Astrocyte (in vitro differentiated cells and primary cell): ENCODE data around the gene TTC34. TPM values are rescaled to one million over a fixed set of nuclear protein-coding genes. Genes with fewer than 3 reads are reported as not detected.

Experiments used
- DNase-seq: peaks from one replicate; pipeline ENCODE4 v3.0.0-alpha.2; 2010; ENCODE audit warnings: low read depth
- FAIRE-seq: peaks from 2 replicates; lab custom pipeline; 2011; peaks lifted over from hg19 to GRCh38; lab: Jason Lieb, UNC
- H2AFZ ChIP-seq: 2 replicates; pipeline ENCODE4 v1.6.0; 2012; ENCODE audit warnings: low read depth, low read length, inconsistent platforms
- H3K27ac ChIP-seq: 2 replicates; pipeline ENCODE4 v1.5.1; 2011; ENCODE audit warnings: low read depth, low read length, inconsistent platforms
- H3K27me3 ChIP-seq: 2 replicates; pipeline ENCODE4 v1.6.0; 2011; ENCODE audit warnings: low read length, inconsistent platforms; ENCODE audit not compliant: insufficient read depth
- H3K36me3 ChIP-seq: 2 replicates; pipeline ENCODE4 v1.5.1; 2011; ENCODE audit warnings: low read length, inconsistent platforms; ENCODE audit not compliant: insufficient read depth
- H3K4me1 ChIP-seq: 2 replicates; pipeline ENCODE4 v1.5.1; 2011; ENCODE audit warnings: low read length, inconsistent platforms; ENCODE audit not compliant: insufficient read depth
- H3K4me2 ChIP-seq: 2 replicates; pipeline ENCODE4 v1.6.0; 2012; ENCODE audit warnings: low read length, inconsistent platforms
- H3K4me3 ChIP-seq: 2 replicates; pipeline ENCODE4 v1.5.1; 2011; ENCODE audit warnings: low read depth, mild to moderate bottlenecking, low read length, inconsistent platforms; ENCODE audit not compliant: insufficient read depth
- H3K79me2 ChIP-seq: 2 replicates; pipeline ENCODE4 v1.6.0; 2012; ENCODE audit warnings: mild to moderate bottlenecking, low read length, inconsistent platforms; ENCODE audit not compliant: insufficient read depth
- H3K9ac ChIP-seq: 2 replicates; pipeline ENCODE4 v1.6.0; 2012; ENCODE audit warnings: mild to moderate bottlenecking, low read length, inconsistent platforms
- H3K9me3 ChIP-seq: 2 replicates; pipeline ENCODE4 v1.5.1; 2012; ENCODE audit warnings: low read depth, mild to moderate bottlenecking, low read length, inconsistent platforms; ENCODE audit not compliant: insufficient read depth
- H4K20me1 ChIP-seq: 2 replicates; pipeline ENCODE4 v1.6.0; 2012; ENCODE audit warnings: low read length, inconsistent platforms; ENCODE audit not compliant: insufficient read depth
- H3K27ac Mint-ChIP-seq: one replicate; pipeline ENCODE4 v1.8.0; 2021; ENCODE audit warnings: mild to moderate bottlenecking, mixed read lengths; ENCODE audit not compliant: unreplicated experiment
- H3K27me3 Mint-ChIP-seq: one replicate; pipeline ENCODE4 v1.8.0; 2021; ENCODE audit warnings: low read depth, mixed read lengths; ENCODE audit not compliant: unreplicated experiment
- H3K36me3 Mint-ChIP-seq: one replicate; pipeline ENCODE4 v1.8.0; 2021; ENCODE audit warnings: low read depth, mixed read lengths; ENCODE audit not compliant: unreplicated experiment
- H3K4me1 Mint-ChIP-seq: one replicate; pipeline ENCODE4 v1.8.0; 2021; ENCODE audit warnings: low read depth, mixed read lengths; ENCODE audit not compliant: unreplicated experiment
- H3K4me3 Mint-ChIP-seq: one replicate; pipeline ENCODE4 v1.8.0; 2021; ENCODE audit warnings: mild to moderate bottlenecking, moderate library complexity, mixed read lengths; ENCODE audit not compliant: unreplicated experiment
- H3K9me3 Mint-ChIP-seq: one replicate; pipeline ENCODE4 v1.8.0; 2021; ENCODE audit warnings: mild to moderate bottlenecking, mixed read lengths; ENCODE audit not compliant: unreplicated experiment
- CTCF ChIP-seq: IDR thresholded peaks from 2 replicates; pipeline ENCODE4 v1.5.1; 2011; ENCODE audit warnings: low read depth, mild to moderate bottlenecking, inconsistent platforms, low read length, moderate library complexity; ENCODE audit not compliant: insufficient read depth
- EZH2 ChIP-seq: IDR thresholded peaks from 2 replicates; pipeline ENCODE4 v1.6.1; 2012; ENCODE audit warnings: mild to moderate bottlenecking, low read length, inconsistent platforms; ENCODE audit not compliant: insufficient read depth
- total RNA-seq: library from RNA; stranded (reverse); gene quantifications from 2 replicates; pipeline ENCODE4 v1.2.1, GENCODE V29; 2021

Gene TTC34
- total RNA-seq, 1 donor from 2014 or later = 0.39 TPM

GRCh38 chr1:2789164-2789985 is 12.1 kb downstream of the TTC34 start:
- Histone ChIP-seq H3K4me3 (no peak overlapping the region), H3K27me3 (no peaks in the 10 kb centered on the region), H3K27ac (no peak overlapping the region), H2AFZ (no peak overlapping the region), H3K4me2 (no peak overlapping the region), H4K20me1 (no peaks in the 10 kb centered on the region), H3K9me3 (peaks cover 10% of the 10 kb centered on the region), H3K4me1 (no peaks in the 10 kb centered on the region), H3K36me3 (no peaks in the 10 kb centered on the region), H3K9ac (no peak overlapping the region), H3K79me2 (no peaks in the 10 kb centered on the region)
- H3K36me3 Mint-ChIP-seq = no peaks in the 10 kb centered on the region
- H3K9me3 Mint-ChIP-seq = peaks cover 15% of the 10 kb centered on the region
- H3K4me3 Mint-ChIP-seq = no peak overlapping the region
- H3K4me1 Mint-ChIP-seq = no peaks in the 10 kb centered on the region
- DNase-seq (no peak), FAIRE-seq (no peak)
- H3K27me3 Mint-ChIP-seq = peaks cover 7% of the 10 kb centered on the region
- no peak overlapping the region for H3K27ac Mint-ChIP-seq
- TF ChIP-seq EZH2 (no peak), CTCF (no peak)

GRCh38 chr1:2788506-2789163 is 12.9 kb downstream of the TTC34 start:
- H3K9me3 ChIP-seq = peaks cover 10% of the 10 kb centered on the region
- FAIRE-seq = no peak
- no peak for DNase-seq

More at GRCh38 chr1:2788506-2789163, 12.9 kb downstream of the TTC34 start:
- Histone ChIP-seq H2AFZ (no peak overlapping the region), H3K27ac (no peak overlapping the region), H3K79me2 (no peaks in the 10 kb centered on the region), H4K20me1 (no peaks in the 10 kb centered on the region), H3K4me2 (no peak overlapping the region), H3K4me3 (no peak overlapping the region), H3K36me3 (no peaks in the 10 kb centered on the region), H3K9ac (no peak overlapping the region), H3K4me1 (no peaks in the 10 kb centered on the region), H3K27me3 (no peaks in the 10 kb centered on the region)
- Mint-ChIP-seq H3K36me3 (no peaks in the 10 kb centered on the region), H3K4me1 (no peaks in the 10 kb centered on the region), H3K9me3 (peaks cover 15% of the 10 kb centered on the region), H3K27ac (no peak overlapping the region), H3K27me3 (peaks cover 7% of the 10 kb centered on the region), H3K4me3 (no peak overlapping the region)
- TF ChIP-seq CTCF (no peak), EZH2 (no peak)
